ENCODE measurements around the gene PANK1. TPM values are rescaled to one million over a fixed set of nuclear protein-coding genes. Genes with fewer than 3 reads are reported as not detected.

PANK1 gene
- total and polyA plus RNA-seq, 9 of the 15 experiments (the other 6 are each of a cell fraction or from before 2014, with no cell fraction given): 1.7 to 10.7 (median 6.5) TPM

DNA sequence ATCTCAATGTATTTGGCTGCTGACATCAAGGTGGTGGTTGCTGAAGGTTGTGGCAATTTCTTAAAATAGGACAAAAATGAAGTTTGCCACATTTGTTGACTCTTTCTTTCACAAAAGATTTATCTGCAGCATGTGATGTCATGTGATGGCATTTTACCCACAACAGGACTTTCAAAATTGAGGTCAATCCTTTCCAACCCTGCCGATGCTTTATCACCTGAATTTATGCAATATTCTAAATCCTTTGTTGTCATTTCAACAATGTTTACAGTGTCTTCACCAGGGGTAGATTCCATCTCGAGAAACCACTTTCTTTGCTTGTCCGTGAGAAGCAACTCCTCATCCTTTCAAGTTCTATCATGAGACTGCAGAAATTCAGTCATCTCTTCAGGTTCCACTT is 69.0 kb downstream of the PANK1 start:
- H2AFZ ChIP-seq (ENCODE audit: low read depth, low read length): no peak overlapping the region
- ATAC-seq: no peak
- no peaks in the 10 kb centered on the region for H4K20me1 ChIP-seq (replicated peaks; ENCODE audit: control insufficient read depth, insufficient read depth, low read length)
- H3K9ac ChIP-seq (ENCODE audit: insufficient read depth in 1 of 2, low read depth in 2 of 2, low read length in 2 of 2): no peak overlapping the region
- no peak overlapping the region for H3K4me3 ChIP-seq
- no peaks in the 10 kb centered on the region for H3K9me1 ChIP-seq (ENCODE audit: control insufficient read depth, insufficient read depth, low read length)
- no peaks in the 10 kb centered on the region for H3K79me2 ChIP-seq (ENCODE audit: control insufficient read depth, insufficient read depth, low read length)
- ChIA-PET CTCF (ENCODE audit: low intra/inter-chr PET ratio) (interaction anchor here (0.6 kb wide), 1 partner anchor 1632 kb away, joined by 3 read pairs; no protein-coding TSS in a partner anchor), POLR2A (no interaction called here)
- no peaks in the 10 kb centered on the region for H3K36me3 ChIP-seq (ENCODE audit: control insufficient read depth, insufficient read depth, low read length)
- intact Hi-C loops (cut with micrococcal nuclease) (no loop called here), in situ Hi-C loops (cut with MboI) (no loop called here)
- TF ChIP-seq ZNF507 (tag; conservative IDR thresholded peaks at IDR 0.05) (no peak), MTF1 (CRISPR knock-in tag; IDR thresholded peaks at IDR 0.05; ENCODE audit: borderline replicate concordance) (no peak), CCNT2 (IDR thresholded peaks at IDR 0.05; ENCODE audit: borderline replicate concordance, extremely low read depth, insufficient read length, low read depth, low read length) (no peak), MIER1 (IDR thresholded peaks at IDR 0.05; ENCODE audit: low read depth) (no peak), ZNF717 (CRISPR knock-in tag; IDR thresholded peaks at IDR 0.05) (no peak), ZNF431 (CRISPR knock-in tag; IDR thresholded peaks at IDR 0.05) (no peak), ZKSCAN1 (IDR thresholded peaks at IDR 0.05; ENCODE audit: low read depth, low read length) (no peak), DPF2 (IDR thresholded peaks at IDR 0.05) (no peak)
- TF ChIP-seq, protein P1, sequence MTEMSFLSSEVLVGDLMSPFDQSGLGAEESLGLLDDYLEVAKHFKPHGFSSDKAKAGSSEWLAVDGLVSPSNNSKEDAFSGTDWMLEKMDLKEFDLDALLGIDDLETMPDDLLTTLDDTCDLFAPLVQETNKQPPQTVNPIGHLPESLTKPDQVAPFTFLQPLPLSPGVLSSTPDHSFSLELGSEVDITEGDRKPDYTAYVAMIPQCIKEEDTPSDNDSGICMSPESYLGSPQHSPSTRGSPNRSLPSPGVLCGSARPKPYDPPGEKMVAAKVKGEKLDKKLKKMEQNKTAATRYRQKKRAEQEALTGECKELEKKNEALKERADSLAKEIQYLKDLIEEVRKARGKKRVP (CRISPR knock-in tag; IDR thresholded peaks at IDR 0.05): no peak
- TF ChIP-seq, protein P2, sequence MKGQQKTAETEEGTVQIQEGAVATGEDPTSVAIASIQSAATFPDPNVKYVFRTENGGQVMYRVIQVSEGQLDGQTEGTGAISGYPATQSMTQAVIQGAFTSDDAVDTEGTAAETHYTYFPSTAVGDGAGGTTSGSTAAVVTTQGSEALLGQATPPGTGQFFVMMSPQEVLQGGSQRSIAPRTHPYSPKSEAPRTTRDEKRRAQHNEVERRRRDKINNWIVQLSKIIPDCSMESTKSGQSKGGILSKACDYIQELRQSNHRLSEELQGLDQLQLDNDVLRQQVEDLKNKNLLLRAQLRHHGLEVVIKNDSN (CRISPR knock-in tag; IDR thresholded peaks at IDR 0.05): no peak
- WGBS (ENCODE audit: insufficient coverage, low coverage, missing lambda C conversion rate): 17% methylated on average over 3 of the region's 3 CpGs
- BruUV-seq (replicated peaks): no TSS peak
- no peaks in the 10 kb centered on the region for H3K27me3 ChIP-seq (ENCODE audit: control insufficient read depth in 2 of 2, insufficient read depth in 2 of 2, low read length in 2 of 2)
- no peak for FAIRE-seq
- H3K4me1 ChIP-seq (replicated peaks in 1 of 2; ENCODE audit: control insufficient read depth in 2 of 2, insufficient read depth in 2 of 2, low read length in 2 of 2): no peaks in the 10 kb centered on the region
- H3K4me2 ChIP-seq (ENCODE audit: insufficient read depth, low read length): no peak overlapping the region
- DNase-seq (ENCODE audit: extremely low read depth in 1 of 4, low spot score in 3 of 4): no peak
- H3K9me3 ChIP-seq (replicated peaks; ENCODE audit: control insufficient read depth, insufficient read depth, low read depth, low read length): no peaks in the 10 kb centered on the region
- H3K27ac ChIP-seq (ENCODE audit: extremely low read depth, low read depth, low read length): no peak overlapping the region
